Stomach smooth muscle (tissue), 2 donors: ENCODE results near the gene SHISAL2A.

ENCODE experiments used
- H3K27ac ChIP-seq: one replicate; pipeline ENCODE4 v1.7.0; 2013; ENCODE audit warnings: mild to moderate bottlenecking, low read length, inconsistent platforms
- H3K27me3 ChIP-seq, 2 donors: one replicate each; pipeline ENCODE4 v1.7.0; 2013; ENCODE audit warnings: low read length in 2 of 2; ENCODE audit not compliant: insufficient read depth in 2 of 2, control insufficient read depth in 1 of 2
- H3K36me3 ChIP-seq, 2 donors: one replicate each; pipeline ENCODE4 v1.7.0; 2013; ENCODE audit warnings: low read length in 2 of 2; ENCODE audit not compliant: control insufficient read depth in 2 of 2, insufficient read depth in 2 of 2
- H3K4me1 ChIP-seq: one replicate; pipeline ENCODE4 v1.7.0; 2013; ENCODE audit warnings: low read length; ENCODE audit not compliant: control insufficient read depth, insufficient read depth
- H3K4me3 ChIP-seq, 2 donors: one replicate each; pipeline ENCODE4 v1.7.0; 2013; ENCODE audit warnings: low read length in 2 of 2
- H3K9ac ChIP-seq, 2 donors: one replicate each; pipeline ENCODE4 v1.7.0; 2013; ENCODE audit warnings: low read length in 2 of 2, mild to moderate bottlenecking in 1 of 2
- H3K9me3 ChIP-seq, 2 donors: one replicate each; pipeline ENCODE4 v1.7.0; 2013; ENCODE audit warnings: low read length in 2 of 2; ENCODE audit not compliant: control insufficient read depth in 2 of 2
- donor health status: healthy.
- donor health status: Pancreatic carcinoma.

SHISAL2A gene

DNA sequence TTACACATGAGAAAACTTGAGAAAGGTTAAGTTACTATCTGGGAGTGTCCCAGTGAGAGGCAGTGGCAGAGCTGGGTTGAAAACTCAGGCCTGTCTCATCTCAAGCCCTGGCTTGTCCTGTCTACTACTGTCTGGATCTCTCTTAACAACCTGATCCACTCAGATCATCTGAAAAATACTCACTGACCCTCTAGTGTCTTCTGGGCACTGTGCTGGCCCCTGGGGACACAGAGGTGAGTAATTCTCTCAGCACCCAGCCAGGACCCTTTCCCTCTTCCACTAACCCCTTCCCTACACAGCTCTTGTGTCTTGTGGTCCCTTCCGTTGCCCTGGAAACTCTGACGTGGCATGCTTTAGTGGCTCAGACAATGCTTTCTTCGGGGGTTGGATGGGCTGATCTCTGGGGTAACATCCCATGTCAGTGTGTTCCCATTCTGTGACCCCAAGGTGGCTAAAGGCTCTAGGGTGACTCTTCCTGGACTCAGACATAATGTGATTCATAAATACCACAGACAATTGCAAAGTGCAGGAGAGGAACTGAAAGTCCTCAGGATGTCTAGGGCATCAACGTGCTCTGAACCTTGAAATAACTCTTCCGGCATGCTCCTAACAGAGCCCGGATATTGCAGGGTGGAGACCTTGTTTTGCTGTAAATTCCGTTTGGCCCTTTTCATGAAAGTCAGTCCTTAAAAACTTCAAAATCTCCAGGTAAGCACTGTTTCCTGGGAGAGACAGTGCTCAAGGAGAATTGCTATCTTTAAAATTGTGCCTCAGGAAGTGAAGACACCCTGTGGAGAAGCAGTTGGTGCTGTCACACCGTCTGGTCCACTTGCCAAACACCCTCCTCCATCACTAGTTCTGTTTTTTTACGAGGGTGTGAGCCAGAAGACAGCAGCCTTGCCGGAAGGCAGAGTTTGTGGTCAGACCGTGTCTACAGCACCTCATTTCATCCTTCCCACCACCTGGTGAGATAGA lies 4.0 kb downstream of the SHISAL2A start:
- H3K27ac ChIP-seq: no peak overlapping the region
- peaks cover 23 to 24% of the 10 kb centered on the region in 2 donors for H3K27me3 ChIP-seq
- no peak overlapping the region for H3K4me3 ChIP-seq
- H3K4me1 ChIP-seq: peaks cover 12% of the 10 kb centered on the region
- no peaks in the 10 kb centered on the region for H3K9me3 ChIP-seq
- H3K9ac ChIP-seq: no peak overlapping the region
- no peaks in the 10 kb centered on the region for H3K36me3 ChIP-seq

DNA sequence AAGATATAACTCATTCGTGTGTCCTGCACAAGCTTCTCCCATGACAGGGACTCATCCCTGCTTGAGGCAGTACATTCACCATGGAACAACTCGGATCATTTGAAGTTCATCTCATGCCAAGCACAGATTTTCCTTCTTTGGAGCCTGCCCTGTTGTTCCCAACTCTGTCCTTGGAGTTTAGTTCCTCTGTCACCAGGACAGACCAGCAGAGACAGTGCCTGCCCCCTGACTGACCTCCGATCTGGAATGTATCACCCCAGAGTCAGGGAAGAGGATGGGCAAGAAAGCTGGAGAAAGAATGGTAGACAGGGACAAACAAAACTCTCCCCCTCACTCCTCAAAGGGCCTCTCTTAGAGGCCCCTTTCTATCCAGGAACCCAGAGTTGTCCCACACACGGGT lies 5.0 kb downstream of the SHISAL2A start:
- Histone ChIP-seq H3K4me3 (no peak overlapping the region), H3K4me1 (peaks cover 8% of the 10 kb centered on the region), H3K36me3 (no peaks in the 10 kb centered on the region), H3K27me3 (peaks cover 15% of the 10 kb centered on the region in 2 donors), H3K9ac (no peak overlapping the region), H3K9me3 (no peaks in the 10 kb centered on the region), H3K27ac (no peak overlapping the region)

DNA sequence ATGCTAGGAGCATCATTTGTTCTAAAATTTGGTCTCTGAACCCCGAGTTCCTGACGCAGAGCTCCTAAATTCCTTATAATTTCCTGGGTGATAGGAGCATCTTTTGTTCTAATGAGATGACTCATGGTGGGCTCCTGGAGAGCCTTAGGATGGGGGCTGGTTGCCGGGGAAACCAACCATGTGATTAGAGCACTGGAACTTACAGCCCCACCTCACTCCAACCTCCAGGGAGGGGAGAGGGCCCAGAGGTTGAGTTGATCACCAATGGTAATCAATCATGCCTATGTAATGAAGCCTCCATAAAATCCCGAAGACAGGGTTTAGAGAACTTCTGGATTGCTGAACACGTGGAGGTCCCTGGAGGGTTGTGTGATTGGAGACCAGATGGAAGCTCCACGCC lies 7.7 kb downstream of the SHISAL2A start:
- H3K27me3 ChIP-seq: peaks cover 0 to 3% of the 10 kb centered on the region in 2 donors
- no peaks in the 10 kb centered on the region for H3K4me1 ChIP-seq
- H3K9ac ChIP-seq: no peak overlapping the region
- no peak overlapping the region for H3K27ac ChIP-seq
- H3K4me3 ChIP-seq: no peak overlapping the region
- H3K36me3 ChIP-seq: no peaks in the 10 kb centered on the region
- H3K9me3 ChIP-seq: no peaks in the 10 kb centered on the region

DNA sequence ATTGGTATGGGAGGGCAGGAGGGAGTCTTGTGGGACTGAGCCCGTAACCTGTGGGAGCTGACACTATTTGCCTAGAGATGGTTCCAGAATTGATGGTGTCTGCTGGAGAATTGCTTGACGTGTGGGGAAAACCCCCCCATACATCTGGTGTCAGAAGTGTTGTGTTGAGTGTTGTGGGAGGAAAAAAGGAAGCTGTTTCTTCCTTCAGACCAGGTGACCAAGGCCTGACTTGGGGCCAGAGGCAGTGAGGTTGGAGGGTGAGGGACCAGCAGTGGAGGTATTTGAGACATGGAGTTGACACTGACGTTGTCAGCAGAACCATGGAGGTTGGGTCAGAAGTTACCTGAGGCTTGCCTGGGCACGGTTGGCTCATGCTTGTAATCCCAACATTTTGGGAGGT lies 8.3 kb downstream of the SHISAL2A start:
- Histone ChIP-seq H3K36me3 (no peaks in the 10 kb centered on the region), H3K27ac (no peak overlapping the region), H3K4me3 (no peak overlapping the region), H3K9me3 (no peaks in the 10 kb centered on the region), H3K27me3 (peaks cover 0 to 3% of the 10 kb centered on the region in 2 donors), H3K4me1 (no peaks in the 10 kb centered on the region), H3K9ac (no peak overlapping the region)

DNA sequence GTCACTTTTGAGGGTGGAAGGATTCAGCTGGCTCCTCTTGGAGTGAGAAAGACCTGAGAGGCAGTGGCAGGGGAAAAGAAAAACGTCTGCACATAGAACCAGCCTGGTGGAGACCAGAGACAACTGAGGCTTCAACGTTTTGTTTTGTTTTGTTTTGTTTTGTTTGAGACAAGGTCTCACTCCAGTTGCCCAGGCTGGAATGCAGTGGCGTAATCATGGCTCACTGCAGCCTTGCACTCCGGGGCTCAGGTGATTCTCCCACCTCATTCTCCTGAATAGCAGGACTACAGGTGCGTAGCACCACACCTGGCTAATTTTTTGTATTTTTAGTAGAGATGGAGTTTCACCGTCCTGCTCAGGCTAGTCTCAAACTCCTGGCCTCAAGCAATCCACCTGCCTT lies 12.3 kb downstream of the SHISAL2A start:
- Histone ChIP-seq H3K9ac (no peak overlapping the region), H3K9me3 (no peaks in the 10 kb centered on the region), H3K27ac (no peak overlapping the region), H3K36me3 (no peaks in the 10 kb centered on the region), H3K4me3 (no peak overlapping the region), H3K27me3 (no peaks in the 10 kb centered on the region), H3K4me1 (no peaks in the 10 kb centered on the region)

DNA sequence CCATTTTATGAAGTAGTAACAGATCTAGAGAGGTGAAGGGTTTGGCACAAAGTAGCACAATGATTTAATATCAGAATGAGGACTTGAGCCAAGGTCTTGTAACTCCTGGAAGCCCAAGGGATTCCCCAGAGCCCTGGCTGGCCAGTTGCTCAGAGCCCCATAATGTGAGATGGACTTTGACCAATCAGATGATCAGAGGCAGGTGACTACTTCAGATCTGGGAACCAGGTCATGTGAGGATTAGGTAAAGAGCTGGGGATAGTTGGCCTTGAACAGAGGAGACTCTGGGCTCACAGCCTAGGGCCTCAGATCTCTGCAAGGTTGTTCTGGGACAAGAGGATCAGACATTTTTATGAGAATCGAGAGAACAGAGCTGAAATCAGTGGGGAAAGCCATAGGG lies 18.9 kb downstream of the SHISAL2A start:
- Histone ChIP-seq H3K36me3 (no peaks in the 10 kb centered on the region), H3K9ac (no peak overlapping the region), H3K9me3 (no peaks in the 10 kb centered on the region), H3K4me3 (no peak overlapping the region), H3K27me3 (no peaks in the 10 kb centered on the region), H3K4me1 (no peaks in the 10 kb centered on the region), H3K27ac (no peak overlapping the region)

DNA sequence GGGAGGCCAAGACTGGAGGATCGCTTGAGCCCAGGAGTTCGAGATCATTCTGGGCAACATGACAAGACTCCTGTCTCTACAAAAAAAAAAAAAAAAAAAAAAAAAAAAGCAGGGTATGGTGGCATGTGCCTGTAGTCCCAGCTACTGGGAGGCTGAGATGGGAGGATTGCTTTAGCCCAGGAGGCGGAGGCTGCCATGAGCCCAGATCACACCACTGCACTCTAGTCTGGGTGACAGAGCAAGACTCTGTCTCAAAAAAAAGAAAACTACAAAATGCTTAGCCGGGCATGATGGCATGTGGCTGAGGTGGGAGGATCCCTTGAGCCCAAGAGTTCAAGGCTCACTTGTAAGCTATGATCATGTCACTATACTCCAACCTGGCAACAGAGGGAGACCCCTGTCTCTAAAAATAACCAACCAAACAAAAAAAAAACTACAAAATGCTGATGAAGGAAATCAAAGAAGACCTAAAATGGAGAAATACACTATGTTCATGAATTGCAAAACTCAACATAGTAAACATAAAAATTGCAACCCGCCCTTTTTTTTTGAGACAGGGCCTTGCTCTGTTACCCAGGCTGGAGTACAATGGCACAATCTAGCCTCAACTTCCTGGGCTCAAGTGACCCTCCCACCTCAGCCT lies 20.4 kb downstream of the SHISAL2A start:
- no peaks in the 10 kb centered on the region for H3K36me3 ChIP-seq
- H3K9me3 ChIP-seq: no peaks in the 10 kb centered on the region
- H3K27ac ChIP-seq: no peak overlapping the region
- no peaks in the 10 kb centered on the region for H3K4me1 ChIP-seq
- H3K4me3 ChIP-seq: no peak overlapping the region
- H3K27me3 ChIP-seq: no peaks in the 10 kb centered on the region
- H3K9ac ChIP-seq: no peak overlapping the region

DNA sequence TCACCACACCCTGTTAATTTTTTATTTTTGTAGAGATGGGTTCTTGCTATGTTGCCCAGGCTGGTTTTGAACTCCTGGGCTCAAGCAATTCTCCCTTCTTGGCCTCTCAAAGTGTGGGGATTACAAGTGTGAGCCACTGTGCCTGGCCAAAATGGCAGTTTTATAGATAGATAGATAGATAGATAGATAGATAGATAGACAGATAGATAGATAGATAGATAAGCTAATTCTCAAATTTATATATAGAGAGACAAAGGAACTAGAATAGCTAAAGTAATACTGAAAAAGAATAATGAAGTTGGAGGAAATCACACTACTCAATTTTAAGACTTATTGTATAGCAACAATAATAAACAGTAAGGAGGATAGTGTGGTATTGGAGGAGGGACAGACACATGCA lies 21.1 kb downstream of the SHISAL2A start:
- H3K27me3 ChIP-seq: no peaks in the 10 kb centered on the region
- no peaks in the 10 kb centered on the region for H3K4me1 ChIP-seq
- H3K27ac ChIP-seq: no peak overlapping the region
- H3K4me3 ChIP-seq: no peak overlapping the region
- no peak overlapping the region for H3K9ac ChIP-seq
- H3K36me3 ChIP-seq: no peaks in the 10 kb centered on the region
- no peaks in the 10 kb centered on the region for H3K9me3 ChIP-seq

DNA sequence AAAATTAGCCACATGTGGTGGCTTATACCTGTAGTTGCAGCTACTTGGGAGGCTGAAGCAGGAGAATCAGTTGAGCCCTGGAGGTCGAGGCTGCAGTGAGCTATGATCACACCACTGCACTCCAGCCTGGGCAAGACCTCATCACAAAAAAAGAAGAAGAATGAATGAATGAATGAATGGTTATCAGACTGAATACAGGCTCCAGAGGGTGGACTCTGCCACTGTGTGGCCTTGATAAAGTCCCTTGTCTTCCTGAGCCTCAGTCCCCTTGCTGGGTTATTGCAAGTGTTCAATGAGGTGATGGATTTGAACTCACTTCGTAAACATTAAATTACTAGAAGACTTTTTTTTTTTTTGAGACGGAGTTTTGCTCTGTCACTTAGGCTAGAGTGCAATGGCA lies 24.7 kb downstream of the SHISAL2A start:
- Histone ChIP-seq H3K9me3 (no peaks in the 10 kb centered on the region), H3K4me1 (no peaks in the 10 kb centered on the region), H3K27ac (no peak overlapping the region), H3K4me3 (no peak overlapping the region), H3K27me3 (no peaks in the 10 kb centered on the region), H3K36me3 (no peaks in the 10 kb centered on the region), H3K9ac (no peak overlapping the region)

DNA sequence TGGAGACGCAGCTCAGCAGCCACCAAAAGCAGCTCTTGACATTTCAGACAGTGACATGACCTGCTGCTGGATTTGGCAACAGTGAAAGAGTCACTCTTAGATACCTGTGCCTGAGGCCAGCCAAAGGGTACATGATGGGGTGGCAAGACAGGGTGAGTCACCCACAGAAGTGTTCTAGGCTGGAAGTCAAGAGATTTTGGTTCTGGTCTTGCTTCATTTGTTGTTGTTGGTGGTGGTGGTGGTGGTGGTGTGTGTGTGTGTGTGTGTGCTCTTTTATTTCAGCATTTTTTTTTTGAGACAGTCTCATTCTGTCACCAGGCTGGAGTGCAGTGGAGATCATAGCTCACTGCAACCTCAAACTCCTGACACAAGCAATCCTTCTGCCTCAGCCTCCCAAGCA lies 25.8 kb downstream of the SHISAL2A start:
- Histone ChIP-seq H3K27me3 (no peaks in the 10 kb centered on the region), H3K4me1 (no peaks in the 10 kb centered on the region), H3K9ac (no peak overlapping the region), H3K9me3 (no peaks in the 10 kb centered on the region), H3K36me3 (no peaks in the 10 kb centered on the region), H3K27ac (no peak overlapping the region), H3K4me3 (no peak overlapping the region)

DNA sequence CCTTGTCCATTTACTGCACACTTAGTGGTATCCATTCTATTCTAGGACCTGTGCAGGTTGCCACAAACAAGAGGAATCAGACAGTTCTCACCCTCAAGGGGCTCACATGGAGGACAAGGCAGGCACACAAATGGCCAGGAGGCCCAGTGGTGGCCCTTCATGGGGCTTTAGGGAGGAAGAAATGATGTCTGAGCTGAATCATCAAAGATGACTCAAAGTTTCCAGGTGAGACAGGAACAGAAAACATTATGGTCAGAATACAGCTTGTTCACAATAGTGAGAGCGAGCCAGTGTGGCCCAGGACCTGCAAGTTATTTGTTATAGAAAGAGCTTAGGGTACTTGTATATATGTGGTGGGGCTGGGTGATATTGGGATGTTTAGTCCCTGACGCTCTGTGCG lies 26.4 kb downstream of the SHISAL2A start:
- H3K9me3 ChIP-seq: no peaks in the 10 kb centered on the region
- no peak overlapping the region for H3K9ac ChIP-seq
- no peaks in the 10 kb centered on the region for H3K4me1 ChIP-seq
- H3K27me3 ChIP-seq: no peaks in the 10 kb centered on the region
- no peak overlapping the region for H3K27ac ChIP-seq
- no peak overlapping the region for H3K4me3 ChIP-seq
- no peaks in the 10 kb centered on the region for H3K36me3 ChIP-seq
